Measurements from ENCODE around the gene CDYL.
A peak's percentile ranks its signal among the peaks of the same experiment; 100 is the strongest.

Gene CDYL

DNA sequence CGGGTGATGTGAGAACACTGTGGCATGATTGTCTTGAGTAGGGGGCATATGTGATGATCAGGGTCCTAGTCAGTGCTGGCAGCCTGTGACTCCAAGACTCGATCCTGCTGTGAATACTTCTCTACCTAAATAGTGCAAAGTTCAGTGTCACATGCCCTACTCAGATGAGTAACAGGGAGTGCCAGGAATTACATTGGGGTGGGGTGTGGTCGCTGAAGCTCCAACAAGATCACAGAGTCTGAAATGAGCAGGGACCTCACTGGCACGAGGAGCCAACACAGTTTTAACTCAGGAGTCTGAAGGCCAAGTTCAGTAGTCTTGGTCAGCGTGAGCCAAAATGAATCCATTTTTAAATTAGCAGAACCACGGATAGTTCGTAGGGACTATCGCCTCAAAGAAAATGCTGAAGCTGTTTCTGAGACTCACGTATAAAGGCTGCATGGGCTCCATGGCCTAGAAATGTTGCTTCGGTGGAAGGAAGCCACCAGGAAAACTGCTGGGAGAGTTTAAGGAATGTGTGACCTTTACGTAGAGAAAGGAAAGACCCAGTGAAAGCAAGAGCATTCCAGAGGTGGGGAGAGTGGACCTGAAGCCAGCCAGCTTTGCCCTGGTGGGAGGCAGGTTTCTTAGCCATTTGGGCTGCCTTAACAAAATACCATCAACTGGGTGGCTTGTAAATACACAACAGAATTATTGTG lies 155.5 kb downstream of the CDYL start:
- no peaks in the 10 kb centered on the region for H3K79me1 ChIP-seq (ENCODE audit: low read depth, low read length)
- H3K4me3 ChIP-seq (ENCODE audit: low read length in 2 of 2), result peak overlapping the region in 1 of 2 donors; percentile 13
- no peak overlapping the region for H2BK120ac ChIP-seq (ENCODE audit: low read depth, low read length)
- H3K9ac ChIP-seq (ENCODE audit: low read depth, low read length, poor library complexity), result no peak overlapping the region
- no peak overlapping the region for H4K91ac ChIP-seq (ENCODE audit: low read depth, low read length, poor library complexity)
- H3K9me3 ChIP-seq (replicated peaks in 1 of 2; ENCODE audit: control insufficient read depth in 2 of 2, insufficient read depth in 1 of 2, low read depth in 1 of 2, low read length in 2 of 2), result no peaks in the 10 kb centered on the region
- H3K4ac ChIP-seq (ENCODE audit: low read length), result no peak overlapping the region
- H3K27ac ChIP-seq (replicated peaks; ENCODE audit: low read length), result no peak overlapping the region
- no peak overlapping the region for H2AK5ac ChIP-seq (ENCODE audit: low read depth, low read length)
- peaks cover 2 to 7% of the 10 kb centered on the region in 2 donors for H3K36me3 ChIP-seq (replicated peaks in 1 of 2; ENCODE audit: control insufficient read depth in 2 of 2, insufficient read depth in 2 of 2, low read length in 2 of 2)
- no peaks in the 10 kb centered on the region for H3K27me3 ChIP-seq (ENCODE audit: control insufficient read depth in 3 of 3, insufficient read depth in 3 of 3, low read depth in 1 of 3, low read length in 3 of 3)
- no peak overlapping the region for H3K23ac ChIP-seq (ENCODE audit: low read depth, low read length, poor library complexity)
- no CpG with 5 or more reads among the region's 11 CpGs for WGBS, 2 donors (ENCODE audit: extremely low coverage in 2 of 2, insufficient read length in 2 of 2, insufficient replicate concordance in 1 of 2)
- H3K4me1 ChIP-seq (ENCODE audit: control insufficient read depth in 2 of 2, insufficient read depth in 1 of 2, low read depth in 1 of 2, low read length in 2 of 2), result peaks cover 0 to 15% of the 10 kb centered on the region in 2 donors
- DNase-seq (ENCODE audit: low spot score), result no peak
- no peak overlapping the region for H3K14ac ChIP-seq (ENCODE audit: low read length)
- H4K8ac ChIP-seq (ENCODE audit: low read depth, low read length), result no peak overlapping the region
- no peak overlapping the region for H2BK12ac ChIP-seq (ENCODE audit: low read length)
- no peak overlapping the region for H3K4me2 ChIP-seq (ENCODE audit: insufficient read depth, low read length, poor library complexity, severe bottlenecking)
- no peak overlapping the region for H2BK5ac ChIP-seq (ENCODE audit: low read length)
- no peak overlapping the region for H2BK15ac ChIP-seq (ENCODE audit: low read length)
- H2AFZ ChIP-seq (ENCODE audit: low read length), result no peak overlapping the region
- H3K18ac ChIP-seq (ENCODE audit: low read length), result no peak overlapping the region

DNA sequence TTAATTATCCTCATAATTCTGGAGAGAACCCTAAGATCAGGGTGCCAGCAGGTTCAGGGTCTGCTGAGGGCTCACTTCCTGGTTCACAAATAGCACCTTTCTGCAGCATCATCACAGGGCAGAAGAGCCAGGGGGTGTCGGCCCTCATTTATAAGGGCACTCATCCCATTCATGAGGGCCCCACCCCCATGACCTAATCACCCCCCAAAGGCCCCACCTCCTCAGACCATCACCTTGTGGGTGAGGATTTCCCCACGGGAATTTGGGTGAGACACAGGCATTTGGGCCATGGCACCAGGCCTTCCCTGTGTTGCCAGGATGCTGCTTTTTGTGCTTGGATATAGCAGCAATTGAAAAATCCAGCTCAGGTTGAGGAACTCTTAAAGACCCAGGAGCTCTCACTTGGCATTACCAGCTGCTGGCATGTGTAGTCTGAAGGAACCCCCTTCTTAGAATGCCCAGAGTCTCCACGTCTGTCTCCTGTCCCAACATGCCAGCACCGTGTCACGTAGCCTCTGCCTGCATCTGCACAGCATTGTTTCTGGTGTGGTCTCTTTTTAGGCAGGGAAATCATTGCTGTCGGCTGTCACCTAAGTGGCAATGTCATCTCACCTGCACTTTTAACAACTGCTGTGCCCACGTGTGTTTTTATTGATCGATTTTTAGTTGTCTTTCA lies 156.2 kb downstream of the CDYL start:
- Histone ChIP-seq H3K4me2 (ENCODE audit: insufficient read depth, low read length, poor library complexity, severe bottlenecking) (no peak overlapping the region), H3K36me3 (replicated peaks in 1 of 2; ENCODE audit: control insufficient read depth in 2 of 2, insufficient read depth in 2 of 2, low read length in 2 of 2) (peaks cover 2 to 7% of the 10 kb centered on the region in 2 donors), H3K9ac (ENCODE audit: low read depth, low read length, poor library complexity) (no peak overlapping the region), H2AFZ (ENCODE audit: low read length) (no peak overlapping the region), H3K9me3 (replicated peaks in 1 of 2; ENCODE audit: control insufficient read depth in 2 of 2, insufficient read depth in 1 of 2, low read depth in 1 of 2, low read length in 2 of 2) (no peaks in the 10 kb centered on the region), H3K23ac (ENCODE audit: low read depth, low read length, poor library complexity) (no peak overlapping the region), H2BK5ac (ENCODE audit: low read length) (no peak overlapping the region), H3K27me3 (ENCODE audit: control insufficient read depth in 3 of 3, insufficient read depth in 3 of 3, low read depth in 1 of 3, low read length in 3 of 3) (no peaks in the 10 kb centered on the region), H3K4ac (ENCODE audit: low read length) (no peak overlapping the region), H2BK15ac (ENCODE audit: low read length) (no peak overlapping the region), H4K8ac (ENCODE audit: low read depth, low read length) (no peak overlapping the region), H3K4me3 (ENCODE audit: low read length in 2 of 2) (no peak overlapping the region), H3K14ac (ENCODE audit: low read length) (no peak overlapping the region), H3K18ac (ENCODE audit: low read length) (no peak overlapping the region), H2BK12ac (ENCODE audit: low read length) (no peak overlapping the region), H3K79me1 (ENCODE audit: low read depth, low read length) (no peaks in the 10 kb centered on the region), H2AK5ac (ENCODE audit: low read depth, low read length) (no peak overlapping the region), H4K91ac (ENCODE audit: low read depth, low read length, poor library complexity) (no peak overlapping the region), H2BK120ac (ENCODE audit: low read depth, low read length) (no peak overlapping the region), H3K4me1 (ENCODE audit: control insufficient read depth in 2 of 2, insufficient read depth in 1 of 2, low read depth in 1 of 2, low read length in 2 of 2) (peaks cover 0 to 15% of the 10 kb centered on the region in 2 donors), H3K27ac (replicated peaks; ENCODE audit: low read length) (no peak overlapping the region)
- no CpG with 5 or more reads among the region's 8 CpGs for WGBS, 2 donors (ENCODE audit: extremely low coverage in 2 of 2, insufficient read length in 2 of 2, insufficient replicate concordance in 1 of 2)
- no peak for DNase-seq (ENCODE audit: low spot score)

DNA sequence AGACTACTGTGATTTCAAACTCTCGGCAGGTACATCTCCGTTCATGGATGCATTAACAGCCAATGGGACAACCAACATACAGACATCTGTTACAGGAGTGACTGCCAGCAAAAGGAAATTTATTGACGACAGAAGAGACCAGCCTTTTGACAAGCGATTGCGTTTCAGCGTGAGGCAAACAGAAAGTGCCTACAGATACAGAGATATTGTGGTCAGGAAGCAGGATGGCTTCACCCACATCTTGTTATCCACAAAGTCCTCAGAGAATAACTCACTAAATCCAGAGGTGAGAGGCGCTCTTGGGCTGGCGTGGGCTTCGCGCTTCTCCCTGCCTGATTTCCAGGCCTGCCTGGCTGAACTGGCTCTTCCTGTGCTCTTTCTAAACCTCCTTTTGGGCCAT lies 159.3 kb downstream of the CDYL start:
- Histone ChIP-seq H2BK12ac (ENCODE audit: low read length) (no peak overlapping the region), H3K9ac (ENCODE audit: low read depth, low read length, poor library complexity) (no peak overlapping the region), H3K4me3 (ENCODE audit: low read length in 2 of 2) (no peak overlapping the region), H3K23ac (ENCODE audit: low read depth, low read length, poor library complexity) (no peak overlapping the region), H3K27me3 (ENCODE audit: control insufficient read depth in 3 of 3, insufficient read depth in 3 of 3, low read depth in 1 of 3, low read length in 3 of 3) (no peaks in the 10 kb centered on the region), H3K27ac (replicated peaks; ENCODE audit: low read length) (no peak overlapping the region), H3K36me3 (replicated peaks in 1 of 2; ENCODE audit: control insufficient read depth in 2 of 2, insufficient read depth in 2 of 2, low read length in 2 of 2) (peaks cover 2 to 23% of the 10 kb centered on the region in 2 donors), H2BK15ac (ENCODE audit: low read length) (no peak overlapping the region), H3K79me1 (ENCODE audit: low read depth, low read length) (no peaks in the 10 kb centered on the region), H3K4me2 (ENCODE audit: insufficient read depth, low read length, poor library complexity, severe bottlenecking) (no peak overlapping the region), H4K91ac (ENCODE audit: low read depth, low read length, poor library complexity) (no peak overlapping the region), H3K18ac (ENCODE audit: low read length) (no peak overlapping the region), H3K14ac (ENCODE audit: low read length) (no peak overlapping the region), H4K8ac (ENCODE audit: low read depth, low read length) (no peak overlapping the region), H2AFZ (ENCODE audit: low read length) (no peak overlapping the region), H3K4me1 (ENCODE audit: control insufficient read depth in 2 of 2, insufficient read depth in 1 of 2, low read depth in 1 of 2, low read length in 2 of 2) (peaks cover 0 to 11% of the 10 kb centered on the region in 2 donors), H2BK120ac (ENCODE audit: low read depth, low read length) (no peak overlapping the region), H2BK5ac (ENCODE audit: low read length) (no peak overlapping the region), H3K4ac (ENCODE audit: low read length) (no peak overlapping the region), H2AK5ac (ENCODE audit: low read depth, low read length) (no peak overlapping the region), H3K9me3 (replicated peaks in 1 of 2; ENCODE audit: control insufficient read depth in 2 of 2, insufficient read depth in 1 of 2, low read depth in 1 of 2, low read length in 2 of 2) (no peaks in the 10 kb centered on the region)
- DNase-seq (ENCODE audit: low spot score), result no peak
- WGBS, 2 donors (ENCODE audit: extremely low coverage in 2 of 2, insufficient read length in 2 of 2, insufficient replicate concordance in 1 of 2), result no CpG with 5 or more reads among the region's 10 CpGs

DNA sequence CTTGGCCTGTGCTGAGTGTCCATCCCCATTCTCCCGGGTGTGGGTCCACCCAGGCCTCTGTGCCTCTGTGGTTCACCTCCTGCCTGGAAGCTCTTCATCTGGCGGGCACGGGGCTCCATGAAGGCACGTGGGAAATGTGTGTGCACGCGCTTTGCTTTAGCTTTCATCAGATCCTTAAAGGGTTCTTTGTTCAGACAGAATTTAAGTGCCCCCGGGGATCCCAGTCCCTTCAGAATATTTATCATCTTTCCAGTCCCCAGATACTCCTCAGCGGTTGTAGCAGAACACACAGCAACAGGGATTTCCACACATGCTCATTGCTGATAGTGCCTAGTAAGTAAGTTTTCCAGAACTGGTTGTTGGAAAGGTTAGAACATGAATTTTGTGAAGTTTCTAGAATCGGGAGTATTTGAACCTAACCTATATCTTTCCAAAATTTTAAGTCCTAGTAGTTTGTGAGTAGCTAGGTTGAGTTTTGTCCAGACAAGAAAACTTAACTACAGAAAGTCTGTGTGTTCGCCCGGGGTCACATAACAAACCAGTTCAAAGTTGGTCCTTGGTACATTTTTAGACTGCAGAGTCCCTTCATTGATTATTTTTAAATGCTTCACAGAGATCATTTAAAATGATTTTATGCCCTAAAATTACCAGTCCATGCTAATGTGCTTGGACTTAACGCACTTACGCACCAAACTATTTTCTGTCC lies 159.9 kb downstream of the CDYL start:
- Histone ChIP-seq H2AK5ac (ENCODE audit: low read depth, low read length) (no peak overlapping the region), H3K79me1 (ENCODE audit: low read depth, low read length) (no peaks in the 10 kb centered on the region), H3K9ac (ENCODE audit: low read depth, low read length, poor library complexity) (no peak overlapping the region), H3K14ac (ENCODE audit: low read length) (no peak overlapping the region), H2AFZ (ENCODE audit: low read length) (no peak overlapping the region), H4K8ac (ENCODE audit: low read depth, low read length) (no peak overlapping the region), H3K18ac (ENCODE audit: low read length) (no peak overlapping the region), H3K4me1 (ENCODE audit: control insufficient read depth in 2 of 2, insufficient read depth in 1 of 2, low read depth in 1 of 2, low read length in 2 of 2) (peaks cover 0 to 9% of the 10 kb centered on the region in 2 donors), H3K9me3 (replicated peaks in 1 of 2; ENCODE audit: control insufficient read depth in 2 of 2, insufficient read depth in 1 of 2, low read depth in 1 of 2, low read length in 2 of 2) (no peaks in the 10 kb centered on the region), H2BK5ac (ENCODE audit: low read length) (no peak overlapping the region), H2BK120ac (ENCODE audit: low read depth, low read length) (no peak overlapping the region), H3K4me2 (ENCODE audit: insufficient read depth, low read length, poor library complexity, severe bottlenecking) (no peak overlapping the region), H2BK12ac (ENCODE audit: low read length) (no peak overlapping the region), H3K23ac (ENCODE audit: low read depth, low read length, poor library complexity) (no peak overlapping the region), H3K27me3 (ENCODE audit: control insufficient read depth in 3 of 3, insufficient read depth in 3 of 3, low read depth in 1 of 3, low read length in 3 of 3) (no peaks in the 10 kb centered on the region), H3K4me3 (ENCODE audit: low read length in 2 of 2) (no peak overlapping the region), H3K36me3 (replicated peaks in 1 of 2; ENCODE audit: control insufficient read depth in 2 of 2, insufficient read depth in 2 of 2, low read length in 2 of 2) (peaks cover 2 to 23% of the 10 kb centered on the region in 2 donors), H2BK15ac (ENCODE audit: low read length) (no peak overlapping the region), H3K27ac (replicated peaks; ENCODE audit: low read length) (no peak overlapping the region), H3K4ac (ENCODE audit: low read length) (no peak overlapping the region), H4K91ac (ENCODE audit: low read depth, low read length, poor library complexity) (no peak overlapping the region)
- no peak for DNase-seq (ENCODE audit: low spot score)
- WGBS, 2 donors (ENCODE audit: extremely low coverage in 2 of 2, insufficient read length in 2 of 2, insufficient replicate concordance in 1 of 2), result no CpG with 5 or more reads among the region's 13 CpGs

Measured in neuronal stem cell (in vitro differentiated cells).